ENCODE measurements around the gene TSGA10IP. TPM values are rescaled to one million over a fixed set of nuclear protein-coding genes. Genes with fewer than 3 reads are reported as not detected.

The TSGA10IP gene
- total RNA-seq, 1 experiment from 2014 or later: 3.4 TPM

GRCh38 chr11:65944767-65945166 lies 513 bp upstream of the TSGA10IP start:
- Mint-ChIP-seq H3K4me1 (peaks cover 40% of the 10 kb centered on the region), H3K27me3 (ENCODE audit: low read depth) (peaks cover 7% of the 10 kb centered on the region; the same call in 1 of the 2 replicates), H3K36me3 (no peaks in the 10 kb centered on the region), H3K27ac (peak overlapping the region; percentile 89; the same call in 1 of the 2 replicates), H3K4me3 (peak overlapping the region; percentile 59; the same call in 1 of the 2 replicates), H3K9me3 (no peaks in the 10 kb centered on the region)
- TF ChIP-seq ATF2 (CRISPR knock-in tag; IDR thresholded peaks at IDR 0.05; ENCODE audit: borderline replicate concordance, low read depth) (no peak), NFATC4 (CRISPR knock-in tag; IDR thresholded peaks at IDR 0.05) (no peak), STAT6 (CRISPR knock-in tag; conservative IDR thresholded peaks at IDR 0.05; ENCODE audit: low read depth) (no peak), IRF1 (CRISPR knock-in tag; IDR thresholded peaks at IDR 0.05) (no peak), NFYB (CRISPR knock-in tag; conservative IDR thresholded peaks at IDR 0.05; ENCODE audit: low read depth) (no peak), FOXJ3 (CRISPR knock-in tag; IDR thresholded peaks at IDR 0.05; ENCODE audit: borderline replicate concordance) (no peak), ZNF423 (CRISPR knock-in tag; IDR thresholded peaks at IDR 0.05) (no peak), ZNF281 (CRISPR knock-in tag; IDR thresholded peaks at IDR 0.05) (no peak), CDX4 (CRISPR knock-in tag; IDR thresholded peaks at IDR 0.05; ENCODE audit: borderline replicate concordance) (no peak)
- TF ChIP-seq, protein P1, sequence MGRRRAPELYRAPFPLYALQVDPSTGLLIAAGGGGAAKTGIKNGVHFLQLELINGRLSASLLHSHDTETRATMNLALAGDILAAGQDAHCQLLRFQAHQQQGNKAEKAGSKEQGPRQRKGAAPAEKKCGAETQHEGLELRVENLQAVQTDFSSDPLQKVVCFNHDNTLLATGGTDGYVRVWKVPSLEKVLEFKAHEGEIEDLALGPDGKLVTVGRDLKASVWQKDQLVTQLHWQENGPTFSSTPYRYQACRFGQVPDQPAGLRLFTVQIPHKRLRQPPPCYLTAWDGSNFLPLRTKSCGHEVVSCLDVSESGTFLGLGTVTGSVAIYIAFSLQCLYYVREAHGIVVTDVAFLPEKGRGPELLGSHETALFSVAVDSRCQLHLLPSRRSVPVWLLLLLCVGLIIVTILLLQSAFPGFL (CRISPR knock-in tag; IDR thresholded peaks at IDR 0.05; ENCODE audit: borderline replicate concordance): no peak
- TF ChIP-seq, protein P2, sequence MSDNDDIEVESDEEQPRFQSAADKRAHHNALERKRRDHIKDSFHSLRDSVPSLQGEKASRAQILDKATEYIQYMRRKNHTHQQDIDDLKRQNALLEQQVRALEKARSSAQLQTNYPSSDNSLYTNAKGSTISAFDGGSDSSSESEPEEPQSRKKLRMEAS (CRISPR knock-in tag; IDR thresholded peaks at IDR 0.05): no peak
- TF ChIP-seq, protein P3, sequence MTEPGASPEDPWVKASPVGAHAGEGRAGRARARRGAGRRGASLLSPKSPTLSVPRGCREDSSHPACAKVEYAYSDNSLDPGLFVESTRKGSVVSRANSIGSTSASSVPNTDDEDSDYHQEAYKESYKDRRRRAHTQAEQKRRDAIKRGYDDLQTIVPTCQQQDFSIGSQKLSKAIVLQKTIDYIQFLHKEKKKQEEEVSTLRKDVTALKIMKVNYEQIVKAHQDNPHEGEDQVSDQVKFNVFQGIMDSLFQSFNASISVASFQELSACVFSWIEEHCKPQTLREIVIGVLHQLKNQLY (CRISPR knock-in tag; IDR thresholded peaks at IDR 0.05): no peak
- POLR2A ChIA-PET: no interaction called here
- DNase-seq (ENCODE audit: low spot score) (no peak), ATAC-seq (no peak)
- CTCF ChIA-PET: interaction anchor here (0.9 to 3.1 kb wide), 4 partner anchors 12 to 165 kb away, joined by 3 to 11 read pairs (median 6); partner anchors contain the start of gene AP5B1
